Parathyroid adenoma (tissue), 2 donors: ENCODE measurements around the gene SCN1B.
"Not testable (repeated sequence)": the region's sequence is repeated elsewhere in the genome, so short reads cannot be mapped to it uniquely, and the experiment has no call there.

ENCODE experiments used
- H2AFZ ChIP-seq: fragments of 300-600 bp; sonication (generic); one replicate; pipeline ENCODE4 v1.7.0; 2017; ENCODE audit warnings: antibody characterized with exemption, mild to moderate bottlenecking
- H3K27ac ChIP-seq: fragments of 300-600 bp; sonication (generic); one replicate; pipeline ENCODE4 v1.7.0; 2017
- H3K27me3 ChIP-seq: fragments of 300-600 bp; sonication (generic); one replicate; pipeline ENCODE4 v1.7.0; 2017; ENCODE audit warnings: low read length; ENCODE audit not compliant: control insufficient read depth, insufficient read depth
- H3K36me3 ChIP-seq: fragments of 300-600 bp; sonication (generic); one replicate; pipeline ENCODE4 v1.7.0; 2017; ENCODE audit warnings: low read length; ENCODE audit not compliant: control insufficient read depth, insufficient read depth
- H3K4me1 ChIP-seq: fragments of 300-600 bp; sonication (generic); one replicate; pipeline ENCODE4 v1.7.0; 2017; ENCODE audit warnings: control low read depth
- H3K4me2 ChIP-seq: fragments of 300-600 bp; sonication (generic); one replicate; pipeline ENCODE4 v1.7.0; 2017; ENCODE audit warnings: low read length
- H3K4me3 ChIP-seq: fragments of 300-600 bp; sonication (generic); one replicate; pipeline ENCODE4 v1.7.0; 2017; ENCODE audit warnings: low read depth, low read length
- H3K79me2 ChIP-seq: fragments of 300-600 bp; sonication (generic); one replicate; pipeline ENCODE4 v1.7.0; 2017; ENCODE audit warnings: control low read depth
- H3K9ac ChIP-seq: fragments of 300-600 bp; sonication (generic); one replicate; pipeline ENCODE4 v1.7.0; 2017; ENCODE audit warnings: mild to moderate bottlenecking
- H3K9me3 ChIP-seq: fragments of 300-600 bp; sonication (generic); one replicate; pipeline ENCODE4 v1.7.0; 2017; ENCODE audit warnings: low read length; ENCODE audit not compliant: control insufficient read depth
- TF ChIP-seq, protein P1 (sequence below): fragments of 300-600 bp; sonication (generic); IDR thresholded peaks from one replicate; pipeline ENCODE4 v1.7.0; 2017; ENCODE audit warnings: antibody characterized with exemption, mild to moderate bottlenecking
- donor health status: primary hyperparathyroidism.

SCN1B gene

DNA sequence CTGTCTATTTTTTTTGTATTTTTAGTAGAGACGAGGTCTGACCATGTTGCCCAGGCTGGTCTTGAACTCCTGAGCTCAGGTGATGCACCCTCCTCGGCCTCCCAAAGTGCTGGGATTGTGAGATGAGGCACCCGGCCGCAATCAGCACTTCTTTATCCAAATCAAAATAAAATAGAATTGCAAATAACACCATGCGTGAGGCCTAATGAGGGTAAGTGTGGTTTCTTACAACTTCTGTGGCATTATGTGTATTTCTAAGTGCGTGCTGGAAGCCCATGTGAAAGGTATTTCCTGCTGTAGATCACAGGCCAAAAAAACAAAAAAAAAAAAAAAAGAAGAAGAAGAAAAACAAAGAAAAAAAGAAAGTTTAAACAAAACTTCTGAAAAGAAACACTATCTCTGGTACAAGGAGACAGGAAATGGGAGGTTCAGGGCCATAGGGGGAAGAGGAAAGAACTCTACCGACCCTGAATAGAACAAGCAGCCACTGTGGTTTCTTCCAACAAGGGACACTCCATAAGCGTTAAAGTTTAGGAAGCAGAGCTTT, 33.1 kb upstream of the SCN1B start:
- TF ChIP-seq, protein P1, sequence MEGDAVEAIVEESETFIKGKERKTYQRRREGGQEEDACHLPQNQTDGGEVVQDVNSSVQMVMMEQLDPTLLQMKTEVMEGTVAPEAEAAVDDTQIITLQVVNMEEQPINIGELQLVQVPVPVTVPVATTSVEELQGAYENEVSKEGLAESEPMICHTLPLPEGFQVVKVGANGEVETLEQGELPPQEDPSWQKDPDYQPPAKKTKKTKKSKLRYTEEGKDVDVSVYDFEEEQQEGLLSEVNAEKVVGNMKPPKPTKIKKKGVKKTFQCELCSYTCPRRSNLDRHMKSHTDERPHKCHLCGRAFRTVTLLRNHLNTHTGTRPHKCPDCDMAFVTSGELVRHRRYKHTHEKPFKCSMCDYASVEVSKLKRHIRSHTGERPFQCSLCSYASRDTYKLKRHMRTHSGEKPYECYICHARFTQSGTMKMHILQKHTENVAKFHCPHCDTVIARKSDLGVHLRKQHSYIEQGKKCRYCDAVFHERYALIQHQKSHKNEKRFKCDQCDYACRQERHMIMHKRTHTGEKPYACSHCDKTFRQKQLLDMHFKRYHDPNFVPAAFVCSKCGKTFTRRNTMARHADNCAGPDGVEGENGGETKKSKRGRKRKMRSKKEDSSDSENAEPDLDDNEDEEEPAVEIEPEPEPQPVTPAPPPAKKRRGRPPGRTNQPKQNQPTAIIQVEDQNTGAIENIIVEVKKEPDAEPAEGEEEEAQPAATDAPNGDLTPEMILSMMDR, result no peak
- H3K27me3 ChIP-seq, result no peaks in the 10 kb centered on the region

DNA sequence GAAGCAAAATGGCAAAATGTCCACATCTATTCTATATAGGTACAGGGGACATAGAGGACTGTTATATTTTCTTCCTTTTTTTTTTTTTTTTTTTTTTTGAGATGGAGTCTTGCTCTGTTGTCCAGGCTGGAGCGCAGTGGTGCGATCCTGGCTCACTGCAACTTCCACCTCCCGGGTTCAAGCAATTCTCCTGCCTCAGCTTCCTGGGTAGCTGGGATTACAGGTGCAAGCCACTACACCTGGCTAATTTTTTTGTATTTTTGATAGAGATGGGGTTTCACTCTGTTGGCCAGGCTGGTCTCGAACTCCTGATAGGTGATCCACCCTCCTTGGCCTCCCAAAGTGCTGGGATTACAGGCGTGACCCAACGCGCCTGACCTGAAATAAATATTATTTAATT, 32.0 kb upstream of the SCN1B start:
- H3K36me3 ChIP-seq, H3K4me1 ChIP-seq, H3K9ac ChIP-seq, H3K79me2 ChIP-seq, H3K4me3 ChIP-seq, H3K4me2 ChIP-seq, H3K27me3 ChIP-seq, H2AFZ ChIP-seq, H3K9me3 ChIP-seq: not testable (repeated sequence)
- H3K27ac ChIP-seq, result peak overlapping the region; percentile 100

More for the DNA sequence above, 33.1 kb upstream of the SCN1B start:
- no peaks in the 10 kb centered on the region for H3K9me3 ChIP-seq
- no peak overlapping the region for H3K9ac ChIP-seq
- H3K4me2 ChIP-seq, result no peak overlapping the region
- peaks cover 4% of the 10 kb centered on the region for H3K4me1 ChIP-seq
- no peaks in the 10 kb centered on the region for H3K36me3 ChIP-seq
- peaks cover 2% of the 10 kb centered on the region for H3K79me2 ChIP-seq
- no peak overlapping the region for H2AFZ ChIP-seq
- no peak overlapping the region for H3K4me3 ChIP-seq
- peak overlapping the region; percentile 37 for H3K27ac ChIP-seq

DNA sequence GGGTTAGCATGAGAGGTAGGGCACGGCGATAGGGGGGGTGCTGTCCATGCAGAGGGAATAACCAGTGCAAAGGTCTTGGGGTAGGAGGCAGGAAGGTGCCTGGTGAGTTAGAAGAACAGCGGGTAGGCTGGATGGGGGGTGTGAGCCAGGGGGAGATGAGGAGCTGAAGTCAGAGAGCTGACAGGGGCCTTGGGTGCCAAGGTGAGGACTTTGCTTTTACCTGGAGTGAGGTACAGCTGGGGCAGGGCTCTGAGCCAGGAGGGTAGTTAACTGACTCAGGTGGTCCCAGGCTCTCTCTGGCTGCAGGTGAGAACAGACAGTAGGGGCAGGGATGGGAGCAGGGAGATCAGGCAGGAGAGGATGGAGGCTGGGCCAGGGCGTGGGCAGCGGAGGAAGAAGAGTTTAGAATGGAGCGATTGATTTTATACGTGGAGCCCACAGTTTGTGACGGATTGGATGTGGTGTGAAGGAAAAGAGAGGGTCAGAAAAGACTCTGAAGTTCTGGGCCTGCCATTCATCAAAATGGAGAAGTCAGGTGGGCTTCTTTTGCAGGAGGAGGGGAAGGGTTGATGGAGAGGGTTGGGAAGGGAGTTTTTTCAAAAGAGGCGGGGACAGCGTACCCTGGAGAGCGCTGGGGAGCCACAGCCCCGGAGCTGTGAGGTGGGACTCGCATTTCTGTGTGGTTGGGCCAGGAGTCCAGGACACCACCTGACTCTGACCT, 31.3 kb upstream of the SCN1B start:
- Histone ChIP-seq H3K36me3 (no peaks in the 10 kb centered on the region), H3K27ac (peak overlapping the region; percentile 100), H3K4me1 (peaks cover 4% of the 10 kb centered on the region), H3K4me3 (peak overlapping the region; percentile 76), H3K27me3 (no peaks in the 10 kb centered on the region), H3K79me2 (peaks cover 4% of the 10 kb centered on the region), H3K4me2 (peak overlapping the region; percentile 88), H3K9me3 (no peaks in the 10 kb centered on the region), H2AFZ (peak overlapping the region; percentile 94), H3K9ac (no peak overlapping the region)
- TF ChIP-seq, protein P1, result no peak

- Histone ChIP-seq H2AFZ (peak within 1 kb of the TSS; percentile 94), H3K27me3 (no peaks in the 10 kb centered on the region), H3K4me1 (peaks cover 4% of the 10 kb centered on the region), H3K27ac (peak within 1 kb of the TSS; percentile 100), H3K4me2 (peak within 1 kb of the TSS; percentile 88), H3K79me2 (peaks cover 9% of the 10 kb centered on the region), H3K4me3 (peak within 1 kb of the TSS; percentile 76), H3K9ac (peak within 1 kb of the TSS; percentile 99), H3K9me3 (no peaks in the 10 kb centered on the region), H3K36me3 (no peaks in the 10 kb centered on the region)
- TF ChIP-seq, protein P1, result no peak
Measured at GRCh38 chr19:34999498-35000337, 30.6 kb upstream of the SCN1B start, which contains the start of gene GRAMD1A. Gene GRAMD1A (plus strand): TSS chr19:35000323. CDS start chr19:35000479, 156 bp downstream.

GRCh38 chr19:35000338-35000646, 30.0 kb upstream of the SCN1B start:
- TF ChIP-seq, protein P1, result no peak
- Histone ChIP-seq H3K9ac (no peak overlapping the region), H3K79me2 (peaks cover 9% of the 10 kb centered on the region), H3K4me1 (peaks cover 4% of the 10 kb centered on the region), H3K9me3 (no peaks in the 10 kb centered on the region), H3K4me2 (peak overlapping the region; percentile 80), H3K27me3 (no peaks in the 10 kb centered on the region), H3K27ac (peak overlapping the region; percentile 100), H2AFZ (no peak overlapping the region), H3K36me3 (no peaks in the 10 kb centered on the region), H3K4me3 (peak overlapping the region; percentile 76)
